HepG2 (cell line): ENCODE results near the gene NRGN. TPM values are rescaled to one million over a fixed set of nuclear protein-coding genes. Genes with fewer than 3 reads are reported as not detected.

Experiments
- IKZF4 ChIP-seq: sonication (generic); formaldehyde crosslinking; IDR thresholded peaks from 2 replicates; pipeline ENCODE4 v1.5.1; 2020; ENCODE audit warnings: borderline replicate concordance, mild to moderate bottlenecking, low read depth, missing genetic modification reagents; ENCODE audit errors: not compliant biosample characterization
- MXD1 ChIP-seq: sonication (generic); formaldehyde crosslinking; IDR thresholded peaks from 2 replicates; pipeline ENCODE4 v1.4.0; 2020; ENCODE audit warnings: mild to moderate bottlenecking, missing genetic modification reagents
- SOX6 ChIP-seq, 2 experiments: fragments of 450-650 bp in 1 of 2; sonication (generic) in 1 of 2; formaldehyde crosslinking in 1 of 2; IDR thresholded peaks; 2 replicates each; pipeline versions ENCODE4 v1.4.0 to v1.6.1; 2017 to 2020; ENCODE audit warnings: antibody characterized with exemption in 1 of 2, mild to moderate bottlenecking in 1 of 2, missing genetic modification reagents in 1 of 2
- ZNF142 ChIP-seq: sonication (generic); formaldehyde crosslinking; IDR thresholded peaks from 2 replicates; pipeline ENCODE4 v1.4.0; 2020; ENCODE audit warnings: missing genetic modification reagents
- ZNF280B ChIP-seq: sonication (generic); formaldehyde crosslinking; IDR thresholded peaks from 2 replicates; pipeline ENCODE4 v1.5.0; 2020; ENCODE audit warnings: missing genetic modification reagents, mild to moderate bottlenecking, borderline replicate concordance
- polyA plus RNA-seq, 8 experiments: library from polyadenylated mRNA; depleted of rRNA in 3 of 8; stranded (reverse) in 7 of 8; unstranded in 1 of 8; fragments of >200 nt; fragmentation: Illumina TruSeq in 4 of 8; extraction: Trizol in 4 of 8; gene quantifications; 2 replicates each; pipeline versions ENCODE4 v1.2.1 to v1.2.3, GENCODE V29; 2011 to 2016; ENCODE audit warnings: low read depth in 4 of 8, missing spikeins in 1 of 8, mixed read lengths in 1 of 8; ENCODE audit not compliant: insufficient read depth in 1 of 8
- total RNA-seq, 5 experiments: library from RNA; depleted of rRNA; stranded (reverse); fragments of >200 nt; fragmentation: Illumina TruSeq; extraction: Trizol; gene quantifications; 2 replicates each; pipeline ENCODE4 v1.2.3, GENCODE V29; 2016; ENCODE audit warnings: low read depth in 1 of 5

The NRGN gene
- total and polyA plus RNA-seq, 2 of the 13 experiments (the other 11 are each of a cell fraction or from before 2014, with no cell fraction given): 0.22 TPM; not detected in 1

- TF ChIP-seq ZNF142 (CRISPR knock-in tag) (no peak), MXD1 (CRISPR knock-in tag) (no peak), SOX6 (IDR thresholded peaks at IDR 0.05) (no peak), SOX6 (CRISPR knock-in tag; IDR thresholded peaks at IDR 0.05) (no peak), IKZF4 (no peak), ZNF280B (CRISPR knock-in tag) (no peak)
Measured at GRCh38 chr11:124738713-124739478, 846 bp upstream of the NRGN start (continued).
